Suprapubic skin (tissue), 4 donors: ENCODE data around the gene RNF121. TPM values are rescaled to one million over a fixed set of nuclear protein-coding genes. Genes with fewer than 3 reads are reported as not detected.

ENCODE experiments used
- DNase-seq, 2 donors: peaks; one replicate each; pipeline ENCODE4 v3.0.0-alpha.2; 2019; ENCODE audit warnings: low spot score in 2 of 2
- H3K27ac ChIP-seq: fragments of 200-600 bp; sonication (generic); one replicate; pipeline ENCODE4 v1.5.1; 2019
- H3K27me3 ChIP-seq: fragments of 200-600 bp; sonication (generic); one replicate; pipeline ENCODE4 v1.5.1; 2019
- H3K36me3 ChIP-seq: fragments of 200-600 bp; sonication (generic); one replicate; pipeline ENCODE4 v1.5.1; 2019
- H3K4me1 ChIP-seq: fragments of 200-600 bp; sonication (generic); one replicate; pipeline ENCODE4 v1.5.1; 2019
- H3K4me3 ChIP-seq: fragments of 200-600 bp; sonication (generic); one replicate; pipeline ENCODE4 v1.5.1; 2019; ENCODE audit warnings: mild to moderate bottlenecking
- H3K9me3 ChIP-seq: fragments of 200-600 bp; sonication (generic); one replicate; pipeline ENCODE4 v1.5.1; 2019
- CTCF ChIP-seq, 2 donors: fragments of 200-600 bp in 1 of 2; fragments of 450-650 bp in 1 of 2; sonication (generic) in 1 of 2; IDR thresholded peaks; one replicate each; pipeline ENCODE4 v1.5.1; 2016 to 2019; ENCODE audit warnings: antibody characterized with exemption in 2 of 2, mild to moderate bottlenecking in 1 of 2, moderate library complexity in 1 of 2
- EP300 ChIP-seq: sonication (generic); formaldehyde crosslinking; IDR thresholded peaks from one replicate; pipeline ENCODE4 v1.6.1; 2017; ENCODE audit warnings: antibody characterized with exemption
- POLR2A ChIP-seq, 2 donors: fragments of 450-650 bp; IDR thresholded peaks; one replicate each; pipeline ENCODE4 v1.6.1; 2017; ENCODE audit warnings: antibody characterized with exemption in 2 of 2, mild to moderate bottlenecking in 2 of 2, moderate library complexity in 2 of 2
- POLR2AphosphoS5 ChIP-seq, 3 donors: sonication (generic); formaldehyde crosslinking; IDR thresholded peaks; one replicate each; pipeline ENCODE4 v1.6.1; 2017; ENCODE audit warnings: antibody characterized with exemption in 3 of 3
- WGBS: methylation state at CpG from one replicate; pipeline ENCODE4 v1.1.5; 2018; 5-methylcytosine and 5-hydroxymethylcytosine counted together
- total RNA-seq, 4 donors: library from RNA; depleted of rRNA; stranded (reverse); fragments of >200 nt; gene quantifications; one replicate each; pipeline ENCODE4 v1.1.0, GENCODE V29; 2016

Gene RNF121
- total RNA-seq, 4 donors from 2014 or later = 19.6 to 36.0 (median 26.3) TPM

GRCh38 chr11:72001285-72001684 lies 72.4 kb downstream of the RNF121 start:
- peaks cover 59% of the 10 kb centered on the region for H3K36me3 ChIP-seq
- 78% methylated on average over 7 of the region's 11 CpGs for WGBS

GRCh38 chr11:72001834-72002591 lies 73.2 kb downstream of the RNF121 start:
- no peak for TF ChIP-seq EP300
- TF ChIP-seq POLR2A (IDR thresholded peaks at IDR 0.05) = no peak
- no peak for TF ChIP-seq POLR2AphosphoS5 (IDR thresholded peaks at IDR 0.05)
- Histone ChIP-seq H3K4me1 (peaks cover 20% of the 10 kb centered on the region), H3K4me3 (no peak overlapping the region), H3K27ac (no peak overlapping the region), H3K27me3 (no peaks in the 10 kb centered on the region), H3K9me3 (no peaks in the 10 kb centered on the region), H3K36me3 (peaks cover 66% of the 10 kb centered on the region)
- WGBS = 52% methylated on average over 10 of the region's 10 CpGs
- DNase-seq = peak in 1 of 2 donors; percentile 48

More at GRCh38 chr11:72001285-72001684, 72.4 kb downstream of the RNF121 start:
- Histone ChIP-seq H3K4me3 (no peak overlapping the region), H3K9me3 (no peaks in the 10 kb centered on the region), H3K27ac (no peak overlapping the region), H3K4me1 (peaks cover 20% of the 10 kb centered on the region), H3K27me3 (no peaks in the 10 kb centered on the region)
- peak in 1 of 2 donors; percentile 61 for DNase-seq
- TF ChIP-seq EP300 (no peak), CTCF (IDR thresholded peaks at IDR 0.05) (no peak), POLR2A (IDR thresholded peaks at IDR 0.05) (no peak), POLR2AphosphoS5 (IDR thresholded peaks at IDR 0.05) (no peak)

GRCh38 chr11:72002841-72003775 lies 74.3 kb downstream of the RNF121 start:
- Histone ChIP-seq H3K9me3 (no peaks in the 10 kb centered on the region), H3K27ac (no peak overlapping the region), H3K36me3 (peaks cover 77% of the 10 kb centered on the region), H3K4me1 (peaks cover 20% of the 10 kb centered on the region), H3K4me3 (no peak overlapping the region), H3K27me3 (no peaks in the 10 kb centered on the region)
- WGBS = 77% methylated on average over 10 of the region's 12 CpGs
- no peak for TF ChIP-seq POLR2AphosphoS5 (IDR thresholded peaks at IDR 0.05)
- TF ChIP-seq POLR2A (IDR thresholded peaks at IDR 0.05) = no peak
- TF ChIP-seq CTCF (IDR thresholded peaks at IDR 0.05) = no peak
- no peak for TF ChIP-seq EP300
- DNase-seq = no peak

GRCh38 chr11:72003776-72004171 lies 74.9 kb downstream of the RNF121 start:
- Histone ChIP-seq H3K4me3 (no peak overlapping the region), H3K27ac (no peak overlapping the region), H3K27me3 (no peaks in the 10 kb centered on the region), H3K36me3 (peaks cover 84% of the 10 kb centered on the region), H3K9me3 (no peaks in the 10 kb centered on the region), H3K4me1 (peaks cover 19% of the 10 kb centered on the region)
- no peak for DNase-seq
- WGBS = 87% methylated on average over 16 of the region's 20 CpGs
- no peak for TF ChIP-seq CTCF (IDR thresholded peaks at IDR 0.05)
- no peak for TF ChIP-seq EP300
- TF ChIP-seq POLR2A (IDR thresholded peaks at IDR 0.05) = no peak
- no peak for TF ChIP-seq POLR2AphosphoS5 (IDR thresholded peaks at IDR 0.05)

- Histone ChIP-seq H3K36me3 (peaks cover 93% of the 10 kb centered on the region), H3K27me3 (no peaks in the 10 kb centered on the region), H3K27ac (no peak overlapping the region), H3K4me1 (peaks cover 9% of the 10 kb centered on the region), H3K9me3 (no peaks in the 10 kb centered on the region), H3K4me3 (no peak overlapping the region)
- WGBS = 89% methylated on average over 6 of the region's 16 CpGs
- no peak for TF ChIP-seq POLR2A (IDR thresholded peaks at IDR 0.05)
- TF ChIP-seq CTCF (IDR thresholded peaks at IDR 0.05) = no peak
- TF ChIP-seq POLR2AphosphoS5 (IDR thresholded peaks at IDR 0.05) = no peak
- TF ChIP-seq EP300 = no peak
- DNase-seq = no peak
These were observed 75.9 kb downstream of the RNF121 start for GRCh38 chr11:72004515-72005346.
